HG02884 (cell line): Measurements from ENCODE around the gene PAN2.

Source experiments
- ATAC-seq: cut with Tn5 transposase; IDR thresholded peaks from one replicate; pipeline ENCODE4 v1.9.1; 2021; ENCODE audit warnings: mild to moderate bottlenecking, moderate library complexity; ENCODE audit not compliant: unreplicated experiment

PAN2 gene, protein sequence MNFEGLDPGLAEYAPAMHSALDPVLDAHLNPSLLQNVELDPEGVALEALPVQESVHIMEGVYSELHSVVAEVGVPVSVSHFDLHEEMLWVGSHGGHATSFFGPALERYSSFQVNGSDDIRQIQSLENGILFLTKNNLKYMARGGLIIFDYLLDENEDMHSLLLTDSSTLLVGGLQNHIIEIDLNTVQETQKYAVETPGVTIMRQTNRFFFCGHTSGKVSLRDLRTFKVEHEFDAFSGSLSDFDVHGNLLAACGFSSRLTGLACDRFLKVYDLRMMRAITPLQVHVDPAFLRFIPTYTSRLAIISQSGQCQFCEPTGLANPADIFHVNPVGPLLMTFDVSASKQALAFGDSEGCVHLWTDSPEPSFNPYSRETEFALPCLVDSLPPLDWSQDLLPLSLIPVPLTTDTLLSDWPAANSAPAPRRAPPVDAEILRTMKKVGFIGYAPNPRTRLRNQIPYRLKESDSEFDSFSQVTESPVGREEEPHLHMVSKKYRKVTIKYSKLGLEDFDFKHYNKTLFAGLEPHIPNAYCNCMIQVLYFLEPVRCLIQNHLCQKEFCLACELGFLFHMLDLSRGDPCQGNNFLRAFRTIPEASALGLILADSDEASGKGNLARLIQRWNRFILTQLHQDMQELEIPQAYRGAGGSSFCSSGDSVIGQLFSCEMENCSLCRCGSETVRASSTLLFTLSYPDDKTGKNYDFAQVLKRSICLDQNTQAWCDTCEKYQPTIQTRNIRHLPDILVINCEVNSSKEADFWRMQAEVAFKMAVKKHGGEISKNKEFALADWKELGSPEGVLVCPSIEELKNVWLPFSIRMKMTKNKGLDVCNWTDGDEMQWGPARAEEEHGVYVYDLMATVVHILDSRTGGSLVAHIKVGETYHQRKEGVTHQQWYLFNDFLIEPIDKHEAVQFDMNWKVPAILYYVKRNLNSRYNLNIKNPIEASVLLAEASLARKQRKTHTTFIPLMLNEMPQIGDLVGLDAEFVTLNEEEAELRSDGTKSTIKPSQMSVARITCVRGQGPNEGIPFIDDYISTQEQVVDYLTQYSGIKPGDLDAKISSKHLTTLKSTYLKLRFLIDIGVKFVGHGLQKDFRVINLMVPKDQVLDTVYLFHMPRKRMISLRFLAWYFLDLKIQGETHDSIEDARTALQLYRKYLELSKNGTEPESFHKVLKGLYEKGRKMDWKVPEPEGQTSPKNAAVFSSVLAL

DNA sequence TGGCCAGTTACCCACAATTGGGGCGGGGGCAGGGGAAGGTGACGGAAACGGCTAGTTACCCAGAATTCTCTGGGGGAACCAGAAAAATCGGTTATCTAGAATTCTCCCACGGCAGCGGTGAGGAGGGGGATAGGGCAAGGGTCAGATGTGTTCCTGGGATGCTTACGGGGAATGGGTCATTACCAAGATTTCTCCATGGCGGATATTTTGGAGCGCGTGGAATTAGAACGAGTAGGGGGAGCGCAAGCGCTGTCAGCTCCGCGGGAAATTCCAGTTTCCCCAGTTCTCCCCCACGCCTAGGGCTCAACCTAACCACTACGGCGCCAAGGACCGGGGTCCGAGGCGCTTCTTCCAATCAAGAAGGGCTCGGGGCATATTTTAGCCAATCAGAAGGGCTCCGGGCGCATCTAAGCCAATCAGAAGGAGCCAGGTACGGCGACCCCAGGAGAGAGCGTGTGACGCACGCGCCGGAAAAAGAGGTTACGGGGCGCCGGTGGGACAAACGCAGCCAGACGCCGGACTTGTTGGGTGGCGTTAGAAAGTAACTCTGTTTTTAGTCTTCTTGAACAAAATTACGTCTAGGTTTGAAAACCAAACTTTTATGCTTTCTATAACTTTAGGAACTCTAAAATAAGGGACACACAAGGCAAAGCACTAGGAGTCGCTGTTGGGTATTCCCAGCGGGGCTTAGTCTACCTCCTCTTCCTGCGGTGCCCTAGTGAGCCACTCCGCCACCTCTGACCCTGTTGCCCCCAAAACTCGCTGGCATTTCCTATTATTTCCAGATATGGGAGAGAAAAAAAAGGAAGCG, at the start of gene PAN2:
Gene PAN2 (minus strand): TSS at position 322 of the 811 bp plus-strand sequence. CDS start 906 bp downstream, outside the sequence.
- ATAC-seq, result peak; percentile 91

DNA sequence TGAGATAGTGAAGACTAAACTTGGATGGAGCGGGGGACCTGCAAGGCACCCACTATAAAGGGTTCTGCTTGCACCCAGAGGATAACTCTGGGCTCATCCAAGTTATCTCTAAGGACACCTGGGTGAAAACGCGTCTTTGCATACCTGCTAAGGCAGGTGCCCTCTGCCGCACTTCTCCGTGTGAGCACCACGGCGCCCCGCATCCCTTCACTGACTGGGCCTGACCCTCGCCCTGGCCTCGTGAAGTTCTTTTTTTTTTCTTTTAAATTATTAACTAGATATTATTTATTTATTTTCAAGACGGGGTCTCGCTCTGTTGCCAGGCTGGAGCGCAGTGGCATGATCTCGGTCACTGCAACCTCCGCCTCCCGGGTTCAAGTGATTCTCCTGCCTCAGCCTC, 48.8 kb upstream of the PAN2 start:
- ATAC-seq, result no peak

DNA sequence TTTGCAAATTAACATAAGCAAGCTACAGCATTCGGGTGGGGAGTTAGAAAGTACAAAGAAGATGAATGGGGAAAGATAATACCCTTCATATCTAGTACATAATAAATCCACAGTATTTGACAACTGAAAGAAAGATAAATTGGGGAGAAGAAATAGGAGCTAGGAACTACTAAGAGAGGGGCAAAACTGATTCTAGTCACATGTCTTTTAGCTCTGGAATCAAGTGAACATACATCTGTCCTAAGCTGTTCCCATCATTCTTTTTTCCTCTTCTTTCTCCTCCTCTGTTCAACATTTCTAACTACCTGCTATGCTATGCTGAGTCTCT, 44.2 kb upstream of the PAN2 start:
- ATAC-seq, result no peak

DNA sequence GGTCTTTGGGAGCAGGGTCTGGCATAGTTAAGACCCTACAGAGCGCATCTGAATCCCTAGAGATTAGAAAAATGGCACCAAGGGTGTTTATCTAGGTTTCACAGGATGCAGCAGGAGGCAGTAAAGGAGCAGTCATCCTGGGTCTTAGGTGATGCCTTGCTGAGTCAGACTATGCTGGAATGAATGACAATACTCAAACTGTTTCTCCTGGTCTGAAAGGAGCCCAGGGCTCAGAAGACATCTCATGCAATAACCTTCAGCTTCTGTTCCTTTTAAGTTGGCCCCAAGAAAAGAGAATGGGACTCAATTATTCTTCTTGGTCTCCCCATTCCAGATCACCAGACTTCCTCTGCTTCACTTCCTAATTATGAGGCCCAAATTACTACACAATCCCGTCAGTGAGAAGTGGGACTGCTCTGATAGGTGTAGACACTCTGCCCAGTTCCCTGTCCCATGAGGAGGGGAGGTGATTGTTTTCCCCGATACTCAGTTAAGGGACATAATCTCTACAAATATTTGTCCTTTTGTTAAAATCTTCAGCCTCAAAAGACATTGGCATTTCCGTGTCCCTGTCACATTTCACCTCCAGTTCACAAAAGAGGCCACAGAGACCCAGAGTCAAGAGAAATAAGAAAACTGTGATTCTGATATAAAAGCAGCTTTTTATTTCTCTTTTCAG, 43.6 kb upstream of the PAN2 start:
- ATAC-seq, result no peak

DNA sequence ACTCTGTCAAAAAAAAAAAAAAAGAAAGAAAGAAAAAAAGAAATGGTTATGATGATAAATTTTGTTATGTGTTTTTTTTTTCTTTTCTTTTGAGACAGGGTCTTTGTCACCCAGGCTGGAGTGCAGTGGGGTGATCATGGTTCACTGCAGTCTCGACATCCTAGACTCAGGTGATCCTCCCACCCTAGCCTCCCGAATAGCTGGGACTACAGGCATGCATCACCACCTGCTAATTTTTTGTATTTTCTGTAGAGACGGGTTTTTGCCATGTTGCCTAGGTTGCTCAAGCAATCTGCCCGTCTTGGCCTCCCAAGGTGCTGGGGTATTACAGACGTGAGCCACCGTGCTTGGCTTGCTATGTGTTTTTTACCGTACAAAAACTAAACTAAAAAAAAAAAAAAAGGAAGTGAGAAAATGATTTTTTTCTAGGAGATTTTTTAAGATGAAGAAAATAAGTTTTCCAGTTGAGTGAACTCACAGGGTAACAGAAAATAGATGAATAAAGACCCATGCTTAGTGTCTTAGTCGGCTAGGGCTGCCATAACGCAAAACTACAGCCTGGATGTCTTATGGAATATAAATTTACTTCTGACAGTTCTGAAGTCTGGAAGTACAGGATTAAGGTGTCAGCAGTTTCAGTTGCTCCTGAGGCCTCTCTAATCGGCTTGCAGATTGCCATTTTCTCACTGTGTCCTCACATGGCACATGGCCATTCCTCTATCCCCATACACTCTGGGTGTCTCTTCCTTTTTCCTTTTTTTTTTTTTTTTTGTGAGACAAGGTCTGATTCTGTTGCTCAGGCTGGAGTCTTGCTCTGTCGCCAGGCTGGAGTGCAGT, 42.0 kb upstream of the PAN2 start:
- ATAC-seq, result peak; percentile 64

DNA sequence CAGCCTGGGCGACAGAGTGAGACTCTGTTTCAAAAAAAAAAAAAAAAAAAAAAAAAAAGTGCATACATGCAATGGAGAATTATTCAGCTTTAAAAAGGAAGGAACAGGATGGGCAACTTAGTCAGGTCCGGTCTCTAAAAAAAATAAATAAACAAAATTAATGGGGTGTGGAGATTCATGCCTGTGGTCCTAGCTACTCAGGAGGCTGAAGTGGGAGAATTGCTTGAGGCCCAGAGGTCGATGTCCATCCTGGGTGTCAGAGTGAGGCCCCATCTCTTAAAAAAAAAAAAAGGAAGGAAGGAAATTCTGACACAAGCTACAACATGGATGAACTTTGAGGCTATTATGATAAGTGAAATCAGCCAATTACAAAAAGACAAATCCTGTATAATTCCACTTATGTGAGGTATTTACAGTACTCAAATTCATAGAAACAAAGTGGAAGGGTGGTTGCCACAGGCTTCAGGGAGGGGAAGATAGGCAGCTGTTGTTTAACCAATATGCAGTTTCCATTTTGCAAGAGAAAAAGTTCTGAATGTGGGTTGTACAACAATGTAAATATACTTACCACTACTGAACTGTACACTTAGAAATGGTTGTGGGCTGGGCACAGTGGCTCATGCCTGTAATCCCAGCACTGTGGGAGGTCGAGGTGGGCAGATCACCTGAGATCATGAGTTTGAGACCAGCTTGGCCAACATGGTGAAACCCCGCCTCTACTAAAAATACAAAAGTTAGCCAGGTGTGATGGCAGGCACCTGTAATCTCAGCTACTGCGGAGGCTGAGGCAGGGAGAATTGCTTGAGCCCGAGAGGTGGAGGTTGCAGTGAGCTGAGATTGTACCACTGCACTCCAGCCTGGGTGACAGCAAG, 41.2 kb upstream of the PAN2 start:
- no peak for ATAC-seq

DNA sequence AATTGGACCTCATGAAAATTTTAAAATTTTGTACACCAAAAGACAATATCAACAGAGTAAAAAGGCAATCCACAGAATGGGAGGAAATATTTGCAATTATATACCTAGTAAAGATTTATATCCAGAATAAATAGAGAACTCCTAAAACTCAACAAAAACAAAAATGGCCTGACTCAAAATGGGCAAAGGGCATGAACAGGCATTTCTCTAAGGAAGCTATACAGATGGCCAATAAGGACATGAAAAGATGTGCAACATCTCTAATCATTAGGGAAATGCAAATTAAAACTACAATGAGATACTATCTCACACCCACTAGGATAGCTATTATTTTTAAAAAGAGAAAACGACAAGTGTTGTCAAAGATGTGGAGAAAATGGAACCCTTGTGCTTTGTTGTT, 39.7 kb upstream of the PAN2 start:
- no peak for ATAC-seq

DNA sequence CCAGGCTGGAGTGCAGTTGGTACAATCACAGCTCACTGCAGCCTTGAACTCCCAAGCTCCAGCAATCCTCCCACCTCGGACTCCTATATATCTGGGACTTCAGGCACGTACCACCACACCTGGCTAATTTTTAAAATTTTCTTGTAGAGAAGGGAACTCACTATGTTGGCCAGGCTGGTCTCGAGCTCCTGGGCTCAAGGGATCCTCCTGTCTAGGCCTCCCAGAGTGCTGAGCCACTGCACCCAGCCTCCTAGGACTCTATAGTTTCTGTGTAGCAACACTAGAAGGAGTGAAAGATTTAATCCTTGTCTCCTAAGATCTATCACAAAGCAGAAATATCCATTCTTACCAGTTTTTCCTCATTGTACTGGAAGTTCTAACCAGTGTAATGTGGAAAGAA, 33.1 kb upstream of the PAN2 start:
- no peak for ATAC-seq

DNA sequence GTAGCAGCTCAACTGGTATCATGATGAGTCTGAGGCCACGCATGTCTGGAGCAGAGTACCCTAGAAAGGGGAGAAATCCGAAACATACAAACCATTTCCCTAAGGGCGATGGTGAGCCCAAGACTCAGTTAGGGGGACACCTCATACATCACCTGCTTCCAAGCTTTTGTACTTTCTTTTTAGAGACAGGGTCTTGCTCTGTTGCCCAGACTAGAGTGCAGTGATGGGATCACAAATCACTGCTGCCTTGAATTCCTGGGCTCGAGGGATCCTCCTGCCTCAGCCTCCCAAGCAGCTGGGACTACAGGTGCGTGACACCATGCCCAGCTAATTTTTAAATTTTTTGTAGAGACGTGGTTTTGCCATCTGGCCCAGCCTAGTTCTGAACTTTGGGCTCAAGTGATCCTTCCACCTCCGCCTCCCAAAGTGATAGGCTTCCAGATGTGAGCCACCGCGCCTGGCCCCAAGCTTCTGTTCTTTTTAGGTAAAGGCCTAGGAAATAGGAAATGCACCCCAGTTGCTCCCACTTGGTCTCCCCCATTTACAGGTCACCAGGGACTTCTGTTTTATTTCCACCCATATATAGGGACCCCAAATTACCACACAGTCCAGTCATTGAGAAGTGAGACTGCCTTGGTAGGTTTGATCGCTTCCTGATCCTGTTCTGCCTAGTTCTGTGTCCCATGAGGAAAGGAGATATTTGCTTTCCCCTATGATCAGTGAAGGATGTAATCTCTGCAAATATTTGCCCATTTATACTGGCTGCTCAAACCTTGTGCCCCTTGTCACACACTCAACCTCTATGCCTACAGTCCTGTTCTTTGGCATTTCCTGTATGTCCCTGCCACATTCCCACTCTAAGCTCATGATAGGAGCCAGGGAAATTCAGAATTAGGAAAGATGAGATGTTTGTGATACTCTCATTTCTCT, 28.6 kb upstream of the PAN2 start, which contains the start of gene APOF:
Gene APOF (minus strand): TSS at position 728 of the 930 bp plus-strand sequence. CDS start 112 bp downstream, at position 616.
- no peak for ATAC-seq

DNA sequence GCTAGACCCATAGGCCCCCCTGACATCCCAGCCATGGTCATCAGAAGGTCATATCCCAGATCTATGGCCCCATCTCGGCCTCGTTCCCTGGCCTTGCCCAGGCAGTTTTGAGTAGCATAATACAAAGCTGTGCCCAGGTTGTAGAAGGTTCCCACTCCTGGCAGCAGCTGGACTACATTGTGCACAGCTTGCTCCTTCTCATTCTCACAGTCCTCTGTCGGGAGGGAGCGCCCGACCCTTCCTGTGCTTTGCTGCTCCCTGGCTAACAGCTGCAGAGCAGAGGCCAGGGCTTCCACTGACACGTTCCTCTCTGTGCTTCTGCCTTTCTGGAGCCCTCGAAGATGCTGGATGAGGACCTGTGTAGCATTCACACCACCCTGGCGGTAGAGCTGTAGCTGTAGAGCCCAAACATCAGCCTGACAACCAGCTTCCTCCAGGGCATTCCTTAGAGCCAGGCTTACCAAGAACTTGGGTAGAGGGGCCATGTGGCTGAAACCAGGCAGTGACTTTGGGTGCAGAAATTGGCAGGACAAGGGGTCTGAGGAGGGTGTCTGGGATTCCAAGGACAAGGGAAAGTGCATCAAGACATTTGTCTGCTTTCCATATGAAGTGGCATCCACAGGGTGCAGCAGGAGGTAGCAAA, 27.8 kb upstream of the PAN2 start:
- ATAC-seq, result no peak

DNA sequence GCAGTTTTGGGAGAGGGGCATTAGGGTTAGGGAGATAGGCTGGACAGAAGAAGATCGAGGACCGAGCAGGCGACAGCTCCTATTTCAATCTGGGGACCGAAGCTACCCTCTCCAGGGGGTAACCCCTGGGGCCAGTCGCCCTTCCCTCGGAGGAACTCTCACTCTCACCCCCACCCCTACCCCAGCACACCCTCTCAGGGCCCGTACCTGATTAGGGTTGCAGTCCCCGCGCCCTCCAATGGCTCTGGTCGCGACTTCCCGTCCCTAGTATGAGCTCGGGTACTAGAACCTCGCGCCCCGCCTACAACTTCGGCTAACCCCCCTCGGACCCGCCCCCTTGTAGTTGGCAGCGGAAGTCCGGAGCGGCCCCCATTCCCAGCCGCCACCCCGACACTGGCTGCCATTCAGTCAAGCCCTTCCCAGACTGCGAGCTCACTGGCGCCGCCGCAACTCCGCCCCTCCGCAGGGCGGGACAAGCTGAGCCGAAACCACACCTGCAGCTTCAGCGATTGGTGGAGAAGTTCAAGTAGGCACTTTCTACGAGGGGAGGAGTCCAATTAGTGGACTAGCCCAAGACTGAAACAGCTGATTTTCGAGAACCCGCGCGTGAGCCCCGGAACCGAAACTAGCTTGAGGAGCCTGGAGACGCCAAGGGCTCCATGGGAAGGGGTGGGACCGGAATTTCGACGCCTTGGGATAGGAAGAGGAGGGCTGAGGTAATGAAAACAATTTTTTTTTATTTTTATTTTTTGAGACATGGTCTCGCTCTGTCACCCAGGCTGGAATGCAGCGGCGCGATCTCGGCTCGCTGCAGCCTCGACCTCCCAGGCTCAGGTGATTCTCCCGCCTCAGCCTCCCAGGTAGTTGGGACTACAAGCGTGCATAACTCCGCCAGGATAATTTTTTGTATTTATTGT, 26.3 kb upstream of the PAN2 start, which contains the start of gene STAT2:
Gene STAT2 (minus strand): TSS at position 257 of the 917 bp plus-strand sequence. CDS start 3,536 bp downstream, outside the sequence.
- peak; percentile 93 for ATAC-seq

DNA sequence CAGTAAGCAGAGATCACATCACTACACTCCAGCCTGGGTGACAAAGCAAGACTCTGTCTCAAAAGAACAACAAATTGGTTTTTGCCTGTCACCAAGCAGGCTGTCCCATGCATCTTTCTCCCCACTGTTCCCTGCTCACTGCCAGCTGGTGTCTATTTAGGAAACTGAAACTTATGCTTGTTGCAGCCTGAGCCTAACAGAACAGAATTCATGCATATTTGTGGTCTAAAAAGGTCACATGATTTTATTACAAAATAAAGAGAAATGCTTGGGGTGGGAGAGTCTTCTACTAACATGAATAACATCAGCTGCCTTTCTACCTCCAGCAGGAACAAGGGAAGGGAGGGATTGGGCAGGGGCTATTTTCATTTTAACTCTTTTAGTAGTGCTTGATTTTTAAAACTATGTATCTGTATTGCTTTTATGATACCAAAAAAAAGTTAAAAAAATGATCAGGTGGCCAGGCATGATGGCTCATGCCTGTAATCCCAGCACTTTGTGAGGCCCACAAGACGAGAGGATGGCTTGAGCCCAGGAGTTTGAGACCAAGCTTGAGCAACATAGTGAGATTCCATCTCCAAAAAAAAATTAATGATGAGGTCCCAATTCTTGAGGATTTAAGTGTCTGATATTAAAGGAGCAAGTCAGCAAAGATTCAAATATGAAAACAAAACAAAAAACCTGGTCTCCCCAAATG, 25.2 kb upstream of the PAN2 start:
- no peak for ATAC-seq

DNA sequence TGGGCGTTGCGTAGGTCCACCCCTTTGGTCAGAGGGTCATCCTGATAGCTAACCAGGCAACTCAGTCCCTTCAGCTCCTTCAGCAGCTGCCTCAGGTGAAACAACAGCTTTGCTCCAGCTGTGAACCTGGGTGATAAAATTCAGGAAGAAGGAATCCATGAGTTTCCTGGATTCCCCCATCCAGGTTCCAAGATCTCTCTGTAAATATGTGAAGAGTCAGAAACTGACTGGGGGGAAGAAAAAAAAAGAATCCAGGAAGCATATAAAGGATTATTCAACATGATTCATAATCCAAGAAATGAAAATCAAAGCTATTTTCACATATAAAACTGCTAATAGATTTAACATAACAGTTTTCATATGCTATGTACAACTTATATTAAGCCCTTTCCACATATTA, 17.5 kb upstream of the PAN2 start:
- no peak for ATAC-seq

DNA sequence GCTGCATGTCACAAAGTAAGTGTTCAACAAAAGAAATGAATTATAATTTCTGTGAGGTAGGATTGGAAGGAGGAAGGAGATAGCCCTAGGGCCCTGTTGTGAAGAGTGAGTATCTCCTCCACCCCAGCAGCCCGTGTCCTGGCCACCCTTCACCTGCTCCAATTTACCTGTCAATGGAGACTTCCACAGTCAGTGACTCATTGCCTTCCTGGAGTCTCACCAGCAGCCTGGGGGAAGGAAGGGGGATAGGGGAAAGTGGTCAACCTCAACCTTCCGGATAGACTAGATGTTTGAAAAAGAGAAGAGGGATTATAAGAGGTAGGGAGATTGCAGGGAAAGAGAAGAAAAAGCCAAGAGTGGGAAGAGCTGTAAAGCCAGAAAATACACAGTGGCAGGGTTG, 16.9 kb upstream of the PAN2 start:
- ATAC-seq, result no peak

DNA sequence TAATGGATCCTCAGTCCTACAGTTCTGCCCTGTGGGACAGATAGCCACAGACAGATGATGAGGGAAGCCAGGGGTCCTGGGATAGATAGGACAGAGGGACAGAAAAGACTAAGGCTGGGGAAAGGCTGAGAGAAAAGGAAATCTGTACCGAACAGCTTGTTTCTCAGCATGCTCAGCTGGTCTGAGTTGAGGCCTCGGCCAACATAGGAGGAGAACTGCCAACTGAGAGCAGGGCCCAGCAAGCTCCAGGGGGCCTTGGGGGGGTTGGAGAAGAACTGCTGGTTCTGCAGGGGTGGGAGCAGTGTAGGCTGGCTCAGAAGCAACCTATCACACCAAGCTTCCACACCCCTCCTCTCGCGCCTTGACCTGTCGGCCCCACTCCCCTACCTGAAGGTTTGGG, 15.0 kb upstream of the PAN2 start:
- ATAC-seq, result no peak
